Measurements from ENCODE around the gene EN2.

DNA sequence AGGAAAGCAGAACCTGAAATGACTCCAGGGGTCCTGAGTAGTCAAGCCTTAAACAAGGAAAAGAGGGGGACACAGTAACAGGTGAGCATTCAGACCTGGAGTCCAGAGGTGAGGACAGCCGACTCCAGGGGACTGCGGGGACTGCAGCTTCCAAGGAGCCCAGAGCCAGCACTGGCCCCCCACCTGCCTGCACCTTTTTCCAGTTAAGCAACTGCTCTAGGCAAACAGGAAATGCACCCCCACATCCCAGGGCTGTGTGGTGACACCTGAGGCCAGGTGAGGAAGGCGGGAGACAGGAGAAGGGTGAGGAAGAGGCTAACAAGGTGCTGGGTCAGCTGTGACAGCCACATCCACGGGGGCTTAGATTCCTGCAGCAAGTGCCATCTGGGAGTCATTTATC lies 20.1 kb upstream of the EN2 start:
- no peak for TF ChIP-seq EZH2 (IDR thresholded peaks at IDR 0.05; ENCODE audit: borderline replicate concordance, low read depth, low read length, poor library complexity, severe bottlenecking)
- TF ChIP-seq, protein P1, sequence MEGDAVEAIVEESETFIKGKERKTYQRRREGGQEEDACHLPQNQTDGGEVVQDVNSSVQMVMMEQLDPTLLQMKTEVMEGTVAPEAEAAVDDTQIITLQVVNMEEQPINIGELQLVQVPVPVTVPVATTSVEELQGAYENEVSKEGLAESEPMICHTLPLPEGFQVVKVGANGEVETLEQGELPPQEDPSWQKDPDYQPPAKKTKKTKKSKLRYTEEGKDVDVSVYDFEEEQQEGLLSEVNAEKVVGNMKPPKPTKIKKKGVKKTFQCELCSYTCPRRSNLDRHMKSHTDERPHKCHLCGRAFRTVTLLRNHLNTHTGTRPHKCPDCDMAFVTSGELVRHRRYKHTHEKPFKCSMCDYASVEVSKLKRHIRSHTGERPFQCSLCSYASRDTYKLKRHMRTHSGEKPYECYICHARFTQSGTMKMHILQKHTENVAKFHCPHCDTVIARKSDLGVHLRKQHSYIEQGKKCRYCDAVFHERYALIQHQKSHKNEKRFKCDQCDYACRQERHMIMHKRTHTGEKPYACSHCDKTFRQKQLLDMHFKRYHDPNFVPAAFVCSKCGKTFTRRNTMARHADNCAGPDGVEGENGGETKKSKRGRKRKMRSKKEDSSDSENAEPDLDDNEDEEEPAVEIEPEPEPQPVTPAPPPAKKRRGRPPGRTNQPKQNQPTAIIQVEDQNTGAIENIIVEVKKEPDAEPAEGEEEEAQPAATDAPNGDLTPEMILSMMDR (conservative IDR thresholded peaks at IDR 0.05; ENCODE audit: low read depth, low read length) = no peak
